ENCODE results near the gene MYADM.

MYADM gene

DNA sequence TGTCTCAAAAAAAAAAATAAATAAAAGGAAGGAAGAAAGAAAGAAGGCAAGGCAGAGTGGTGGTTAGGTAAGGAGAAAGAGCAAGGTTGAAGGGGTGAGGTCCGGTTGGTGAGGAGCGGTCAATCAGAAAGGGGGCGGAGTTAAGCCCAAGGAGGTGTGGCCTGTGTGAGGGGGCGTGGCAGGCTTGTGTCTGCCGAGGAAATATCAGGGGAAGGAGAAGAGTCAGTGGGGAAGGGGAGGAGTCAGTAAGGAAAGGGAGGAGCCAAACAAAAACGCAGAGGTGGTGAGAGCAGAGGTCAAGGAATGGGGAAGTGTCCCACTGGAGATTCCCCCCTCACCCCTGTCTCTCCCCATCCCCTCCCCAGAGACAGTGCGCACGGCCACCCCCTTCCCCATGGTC is 47.3 kb downstream of the MYADM start:
- no peak overlapping the region for H3K9ac ChIP-seq (ENCODE audit: low read length in 2 of 2)
- no peaks in the 10 kb centered on the region for H3K36me3 ChIP-seq (ENCODE audit: control insufficient read depth in 2 of 2, insufficient read depth in 2 of 2, low read length in 2 of 2)
- H3K9me3 ChIP-seq (ENCODE audit: control insufficient read depth in 2 of 2, low read length in 2 of 2) = no peaks in the 10 kb centered on the region
- H3K4me3 ChIP-seq (ENCODE audit: low read length in 2 of 2) = no peak overlapping the region
- H3K4me1 ChIP-seq (ENCODE audit: control insufficient read depth, insufficient read depth, low read length) = no peaks in the 10 kb centered on the region
- H3K27me3 ChIP-seq (ENCODE audit: control insufficient read depth in 1 of 2, insufficient read depth in 2 of 2, low read length in 2 of 2) = peaks cover 31 to 38% of the 10 kb centered on the region in 2 donors
- no peak overlapping the region for H3K27ac ChIP-seq (ENCODE audit: low read length)

GRCh38 chr19:53916004-53916403 is 48.3 kb downstream of the MYADM start:
- no peak overlapping the region for H3K4me3 ChIP-seq (ENCODE audit: low read length in 2 of 2)
- H3K27ac ChIP-seq (ENCODE audit: low read length) = no peak overlapping the region
- H3K27me3 ChIP-seq (ENCODE audit: control insufficient read depth in 1 of 2, insufficient read depth in 2 of 2, low read length in 2 of 2) = peaks cover 22 to 30% of the 10 kb centered on the region in 2 donors
- H3K4me1 ChIP-seq (ENCODE audit: control insufficient read depth, insufficient read depth, low read length) = no peaks in the 10 kb centered on the region
- H3K36me3 ChIP-seq (ENCODE audit: control insufficient read depth in 2 of 2, insufficient read depth in 2 of 2, low read length in 2 of 2) = no peaks in the 10 kb centered on the region
- H3K9me3 ChIP-seq (ENCODE audit: control insufficient read depth in 2 of 2, low read length in 2 of 2) = no peaks in the 10 kb centered on the region
- H3K9ac ChIP-seq (ENCODE audit: low read length in 2 of 2) = no peak overlapping the region

DNA sequence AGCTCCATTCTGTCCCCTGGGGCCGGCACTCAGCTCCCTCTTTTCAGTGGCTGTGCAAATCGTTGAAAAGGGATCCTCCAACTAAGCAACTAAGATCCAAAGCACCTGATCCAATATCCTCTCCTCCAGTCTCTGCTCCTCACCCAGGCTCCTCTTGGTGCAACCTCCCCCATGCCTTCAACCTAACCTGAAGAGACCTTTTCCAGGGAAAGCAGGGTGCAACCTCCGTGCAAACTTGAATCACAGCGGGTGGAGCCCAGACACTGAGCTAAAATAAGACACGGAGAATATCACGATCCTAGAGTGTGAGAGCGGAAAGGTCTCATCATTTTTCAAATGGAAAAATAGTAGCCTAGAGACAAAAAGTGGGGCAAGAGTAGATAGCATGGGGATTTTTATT is 49.7 kb downstream of the MYADM start:
- peaks cover 10 to 17% of the 10 kb centered on the region in 2 donors for H3K27me3 ChIP-seq (ENCODE audit: control insufficient read depth in 1 of 2, insufficient read depth in 2 of 2, low read length in 2 of 2)
- H3K4me1 ChIP-seq (ENCODE audit: control insufficient read depth, insufficient read depth, low read length) = no peaks in the 10 kb centered on the region
- no peak overlapping the region for H3K27ac ChIP-seq (ENCODE audit: low read length)
- H3K9me3 ChIP-seq (ENCODE audit: control insufficient read depth in 2 of 2, low read length in 2 of 2) = no peaks in the 10 kb centered on the region
- H3K4me3 ChIP-seq (ENCODE audit: low read length in 2 of 2) = no peak overlapping the region
- no peaks in the 10 kb centered on the region for H3K36me3 ChIP-seq (ENCODE audit: control insufficient read depth in 2 of 2, insufficient read depth in 2 of 2, low read length in 2 of 2)
- H3K9ac ChIP-seq (ENCODE audit: low read length in 2 of 2) = no peak overlapping the region
